Activated CD4-positive, alpha-beta T cell treated with anti-CD3 and anti-CD28 coated beads, Interleukin-2, Interleukin-6, amounts not matched to agents 100 ng/mL and 50 ng/mL, durations not matched to agents 16 hours and 8 hours (primary cell): ENCODE measurements around the gene USP24.
"Not testable (repeated sequence)": the region's sequence is repeated elsewhere in the genome, so short reads cannot be mapped to it uniquely, and the experiment has no call there.

Source experiments
- DNase-seq: peaks from one replicate; pipeline ENCODE4 v3.0.0-alpha.2; 2020

USP24 gene

GRCh38 chr1:55150880-55151588, 64.1 kb downstream of the USP24 start:
- peak; percentile 42 for DNase-seq

DNA sequence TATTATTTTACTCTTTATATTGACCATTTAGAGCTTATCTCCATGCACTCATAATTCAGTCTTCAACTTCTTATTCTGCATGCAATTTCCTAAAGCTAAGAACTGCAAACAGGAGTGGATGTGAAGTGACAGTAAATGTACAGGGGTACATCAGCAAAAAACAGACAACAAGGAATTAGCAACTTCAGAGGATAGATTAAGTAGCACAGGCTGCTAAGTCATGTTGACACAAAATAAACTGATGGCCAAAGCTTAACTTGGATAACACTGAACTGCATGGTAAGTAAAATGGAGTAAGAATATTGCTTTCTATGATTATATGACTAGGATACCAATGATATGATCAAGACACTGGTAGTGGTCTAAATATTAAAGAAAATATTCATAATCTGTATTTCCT, 66.5 kb downstream of the USP24 start:
- DNase-seq: no peak

GRCh38 chr1:55147524-55147923, 67.6 kb downstream of the USP24 start:
- no peak for DNase-seq

- no peak for DNase-seq
Observed at GRCh38 chr1:55146781-55147180, 68.4 kb downstream of the USP24 start.

DNA sequence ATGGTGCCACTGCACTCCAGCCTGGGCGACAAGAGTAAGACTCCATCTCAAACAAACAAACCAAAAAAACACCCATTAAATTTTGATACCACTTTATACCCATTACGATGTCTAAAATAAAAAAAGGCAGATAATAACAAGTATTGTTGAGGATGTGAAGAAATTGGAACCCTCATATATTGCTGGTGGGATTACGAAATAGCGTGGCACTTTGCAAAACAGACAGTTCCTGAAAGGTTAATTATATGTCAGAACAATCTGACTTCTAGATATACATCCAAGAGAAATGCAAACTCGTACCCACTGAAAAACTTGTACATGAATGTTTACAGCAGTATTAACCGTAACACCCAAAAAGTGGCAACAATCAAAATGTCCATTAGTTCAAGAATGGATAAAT, 70.3 kb downstream of the USP24 start:
- no peak for DNase-seq

DNA sequence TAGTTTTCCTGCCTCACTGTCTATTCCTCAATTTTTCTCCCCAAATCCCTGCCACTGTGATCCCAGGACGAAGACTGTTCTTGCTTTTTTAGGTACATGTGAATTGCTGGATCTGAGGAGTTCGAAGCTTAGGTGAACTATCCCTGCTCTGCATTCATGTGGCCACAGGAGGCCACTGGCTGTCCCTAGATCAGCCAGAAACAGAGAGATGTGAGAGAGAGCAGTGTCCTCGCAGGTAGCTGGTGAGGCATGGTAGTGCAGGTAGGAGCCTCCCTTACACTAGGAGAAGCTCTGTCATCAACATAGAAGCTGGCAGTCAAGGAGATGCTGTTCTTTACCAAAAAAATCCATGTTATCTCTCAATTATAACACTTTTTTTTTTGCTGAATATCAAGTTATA, 71.5 kb downstream of the USP24 start:
- DNase-seq: no peak

DNA sequence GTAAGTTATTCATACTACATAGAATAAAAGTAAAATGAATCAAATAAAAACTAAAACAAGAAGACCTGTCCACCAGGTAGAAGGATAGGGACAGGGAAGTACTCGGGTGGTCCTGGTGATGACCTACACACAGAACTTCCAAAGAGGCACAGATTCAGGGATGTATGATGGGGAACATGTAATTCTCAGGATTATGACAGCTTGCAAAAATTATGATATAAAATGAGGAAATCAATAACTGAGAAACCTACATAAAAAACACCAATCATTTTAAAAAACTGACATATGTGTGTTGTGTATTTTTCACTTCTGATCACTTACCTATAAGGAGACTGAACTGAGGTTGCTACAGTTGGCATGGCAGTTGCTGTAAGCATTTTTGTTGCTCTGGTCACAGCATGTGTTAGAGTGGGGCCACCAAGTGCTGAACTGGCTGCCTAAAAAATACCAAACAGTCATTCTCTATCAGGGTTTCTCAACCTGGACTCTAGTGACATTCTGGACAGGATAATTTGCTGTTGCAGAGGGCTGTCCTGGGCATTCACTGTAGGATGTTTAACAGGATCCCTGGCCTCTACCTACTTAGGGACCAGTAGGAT, 73.8 kb downstream of the USP24 start:
- DNase-seq: no peak

DNA sequence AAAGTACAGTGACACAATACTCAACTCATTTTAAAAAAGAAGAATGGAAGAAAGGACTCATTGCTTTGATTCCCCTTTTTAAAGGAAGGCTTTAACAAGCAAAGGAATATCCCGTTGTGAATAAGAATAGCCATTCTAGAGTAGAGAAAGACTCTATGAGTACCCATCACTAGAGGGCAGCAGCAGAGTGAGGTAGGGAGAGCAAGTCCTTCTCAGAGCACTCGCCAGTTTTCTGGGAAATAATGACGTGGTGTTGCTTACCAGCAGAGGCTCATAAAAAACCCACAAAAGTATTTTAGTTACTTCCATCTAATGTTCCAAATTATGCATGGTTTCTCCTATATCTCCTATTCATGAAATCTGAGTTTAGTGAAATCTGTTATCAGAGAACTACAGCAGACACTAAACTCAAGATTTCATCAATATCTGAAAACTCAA, 74.6 kb downstream of the USP24 start:
- DNase-seq: peak; percentile 87

DNA sequence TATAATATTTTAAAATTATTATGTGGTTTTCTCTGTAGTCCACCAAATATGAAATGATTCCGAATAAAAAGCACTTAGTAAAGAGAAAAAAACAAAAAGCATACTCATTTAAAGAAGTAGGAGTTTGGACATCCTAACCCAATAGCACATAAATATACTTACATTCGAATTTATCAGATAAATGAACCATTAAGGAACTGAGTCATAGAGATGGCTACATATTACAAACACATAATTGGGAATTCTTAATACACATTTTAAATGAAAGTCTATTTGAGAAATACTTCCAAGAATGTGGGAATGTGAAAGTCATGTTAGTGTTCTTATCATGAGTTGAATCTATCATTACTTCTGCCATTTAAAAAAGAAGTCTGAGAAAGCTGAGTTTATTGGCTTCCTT, 75.0 kb downstream of the USP24 start:
- no peak for DNase-seq

DNA sequence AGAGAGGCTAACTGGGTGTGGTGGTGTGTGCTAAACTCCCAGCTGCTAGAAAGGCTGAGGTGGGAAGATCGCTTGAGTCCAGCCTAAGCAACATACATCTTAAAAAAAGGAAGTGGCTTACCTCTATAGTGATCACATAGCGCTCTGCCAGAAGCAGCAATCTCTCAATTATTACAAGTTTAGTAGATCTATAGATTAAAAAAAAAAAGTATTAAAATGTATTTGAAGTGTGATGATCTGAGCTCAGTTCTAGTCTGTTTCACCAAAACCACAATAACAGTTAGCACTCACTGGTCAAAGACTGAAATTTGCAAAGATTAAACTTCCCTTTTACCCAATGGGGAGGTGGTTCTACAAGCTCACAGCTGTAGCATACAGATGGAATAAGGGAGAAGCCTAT, 76.3 kb downstream of the USP24 start:
- no peak for DNase-seq

DNA sequence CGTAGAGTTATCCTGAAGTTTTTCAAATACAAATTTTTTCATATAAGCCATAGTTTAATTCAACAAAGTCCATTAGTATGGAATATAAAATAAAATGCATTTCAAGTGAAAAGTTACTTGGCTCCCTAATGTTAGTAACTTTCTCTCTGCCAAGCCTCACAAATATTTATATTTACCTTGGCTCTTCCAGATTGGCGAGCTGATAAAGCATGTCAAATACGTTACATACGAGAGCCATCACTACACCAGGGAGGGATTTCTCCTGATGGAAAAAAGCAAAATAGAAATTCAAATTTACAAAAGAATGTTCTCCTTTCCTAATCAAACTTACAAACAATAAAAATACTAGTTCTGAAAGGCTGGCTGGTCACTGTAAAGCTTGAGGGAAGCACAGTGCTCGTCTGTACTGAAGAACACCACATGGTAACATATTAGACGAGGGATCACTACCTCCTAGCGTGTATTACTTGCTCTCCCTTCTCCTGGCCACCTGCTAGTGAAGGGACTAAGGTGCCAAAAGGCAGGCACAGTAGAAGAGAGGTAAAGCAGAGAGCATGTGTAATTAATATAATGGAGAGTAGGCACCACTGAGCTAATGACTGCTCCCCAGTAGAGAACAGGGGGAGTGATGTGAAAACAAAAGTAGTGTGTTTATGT, 80.9 kb downstream of the USP24 start:
- DNase-seq: no peak

GRCh38 chr1:55131801-55132200, 83.4 kb downstream of the USP24 start:
- DNase-seq: no peak

DNA sequence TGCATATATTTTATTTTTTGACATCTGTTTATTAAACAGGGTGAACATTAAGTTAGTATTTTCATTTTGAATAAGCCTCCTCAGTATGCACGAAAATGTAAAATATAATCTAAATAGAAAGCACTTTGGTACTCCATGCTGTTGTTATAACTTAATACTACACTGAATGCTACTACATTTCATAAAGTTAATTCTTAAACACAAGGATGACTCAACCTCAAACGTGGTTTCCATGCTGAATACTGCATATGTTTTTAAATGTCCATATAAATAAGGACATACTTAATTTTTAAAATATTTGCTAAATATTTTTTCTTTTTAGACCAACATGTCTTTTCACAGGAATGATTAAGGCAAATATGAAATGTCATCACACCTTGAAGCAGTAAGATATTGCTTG, 83.9 kb downstream of the USP24 start:
- no peak for DNase-seq

DNA sequence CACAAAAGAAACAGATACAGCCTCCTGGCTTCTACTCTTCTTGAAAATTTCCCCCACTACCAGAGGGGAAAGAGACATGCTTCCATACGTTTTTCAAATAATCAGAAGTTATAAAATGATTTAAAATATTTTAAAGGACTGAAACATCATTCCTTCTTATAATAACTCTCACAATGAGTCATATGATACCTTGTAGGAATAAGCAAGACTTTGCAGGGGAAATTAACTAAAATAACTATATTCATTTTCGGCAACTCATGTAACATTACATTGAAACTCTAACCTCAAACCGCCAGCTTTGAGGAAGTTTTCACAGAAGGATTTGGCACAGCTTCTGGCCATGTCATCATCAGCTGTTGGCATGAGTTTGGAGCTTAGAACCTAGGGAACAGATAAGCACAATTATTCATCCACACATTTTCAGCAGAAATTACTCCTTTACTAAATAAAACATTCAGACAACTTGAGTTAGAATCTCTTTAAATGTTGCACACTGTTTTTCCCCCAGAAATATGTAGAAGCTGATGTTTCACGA, 85.9 kb downstream of the USP24 start:
- DNase-seq: no peak

- DNase-seq: no peak
Observed at GRCh38 chr1:55128418-55128995, 86.7 kb downstream of the USP24 start.

DNA sequence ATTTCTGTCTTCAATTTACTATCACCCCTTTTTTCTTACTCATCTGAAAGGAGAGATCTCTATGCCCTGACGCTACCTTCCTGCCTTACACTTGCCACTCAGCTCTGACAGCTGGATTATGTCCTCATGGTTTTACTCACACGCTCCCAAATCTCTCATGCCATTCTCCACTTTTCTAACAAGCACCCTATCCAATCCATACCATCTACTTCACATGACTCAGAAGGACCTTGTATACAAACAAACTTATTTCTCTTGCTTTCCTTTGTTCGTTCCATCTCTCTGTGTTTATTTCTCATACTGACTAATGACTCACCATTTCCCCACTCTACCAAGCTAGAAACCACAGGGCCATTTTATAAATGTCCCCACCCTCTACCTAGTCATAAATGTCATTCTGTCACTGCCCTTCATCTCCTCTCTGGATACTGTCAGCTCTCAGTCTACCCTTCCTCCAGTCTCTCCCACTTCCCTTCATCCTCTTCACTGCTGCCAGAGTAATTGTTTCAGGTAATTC, 87.3 kb downstream of the USP24 start:
- peak; percentile 78 for DNase-seq

GRCh38 chr1:55124470-55124869, 90.7 kb downstream of the USP24 start:
- DNase-seq: no peak

GRCh38 chr1:55120538-55120937, 94.6 kb downstream of the USP24 start:
- no peak for DNase-seq

GRCh38 chr1:55118651-55119329, 96.4 kb downstream of the USP24 start:
- DNase-seq: no peak

GRCh38 chr1:55117941-55118340, 97.2 kb downstream of the USP24 start:
- no peak for DNase-seq

DNA sequence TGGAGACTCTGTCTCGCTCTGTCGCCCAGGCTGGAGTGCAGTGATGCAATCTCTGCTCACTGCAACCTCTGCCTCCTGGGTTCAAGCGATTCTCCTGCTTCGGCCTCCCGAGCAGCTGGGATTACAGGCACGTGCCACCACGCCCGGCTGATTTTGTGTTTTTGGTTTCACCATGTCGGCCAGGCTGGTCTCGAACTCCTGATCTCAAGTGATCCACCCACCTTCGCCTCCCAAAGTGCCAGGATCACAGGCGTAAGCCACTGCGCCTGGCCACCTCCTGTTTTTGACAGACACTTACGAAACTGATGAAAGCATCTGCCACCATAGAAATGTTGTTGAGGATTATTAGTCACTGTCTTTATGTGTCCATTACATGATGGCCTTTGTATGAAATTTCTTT, 106.2 kb downstream of the USP24 start:
- DNase-seq: not testable (repeated sequence)

DNA sequence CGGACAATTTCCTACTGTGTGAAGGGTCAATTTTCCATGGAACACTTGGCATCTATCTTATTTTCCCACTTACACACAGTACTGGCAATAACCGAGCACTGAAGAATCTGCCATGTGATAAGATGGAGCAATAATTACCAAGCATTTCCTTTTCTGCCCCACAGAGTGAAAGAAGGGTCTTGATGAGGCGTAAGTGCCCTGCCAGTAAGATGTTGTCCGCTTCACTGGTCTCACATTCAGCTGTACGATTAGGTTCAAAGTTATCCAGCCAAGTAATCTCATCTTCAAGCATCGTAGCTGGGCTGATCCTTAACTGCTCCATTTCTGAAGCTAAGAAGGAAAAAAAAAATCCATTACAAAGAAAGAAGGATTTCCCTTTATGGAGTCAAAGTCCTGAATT, 108.1 kb downstream of the USP24 start:
- no peak for DNase-seq

DNA sequence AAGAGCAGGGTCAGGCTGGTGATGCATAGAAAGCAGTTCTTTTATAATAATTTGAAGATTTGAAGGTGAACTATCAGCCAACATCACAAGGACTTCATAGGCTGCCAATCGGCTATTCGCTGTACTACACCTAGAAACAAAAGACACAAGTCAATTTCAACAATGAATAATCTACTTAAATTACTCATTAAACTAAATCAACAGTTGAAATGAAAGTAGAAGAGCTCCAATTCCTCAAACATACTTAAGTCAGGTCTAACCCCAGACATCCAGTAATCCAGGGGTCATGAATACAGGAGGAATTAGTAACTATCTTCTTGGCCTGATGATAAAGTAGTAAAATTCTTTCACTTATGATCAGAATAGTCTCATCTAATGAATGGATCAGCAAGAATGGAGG, 111.3 kb downstream of the USP24 start:
- DNase-seq: no peak
